Measurements from ENCODE around the gene MKNK2. TPM values are rescaled to one million over a fixed set of nuclear protein-coding genes. Genes with fewer than 3 reads are reported as not detected.

The MKNK2 gene
- total and polyA plus RNA-seq, 11 donors: 110 to 318 (median 155) TPM

DNA sequence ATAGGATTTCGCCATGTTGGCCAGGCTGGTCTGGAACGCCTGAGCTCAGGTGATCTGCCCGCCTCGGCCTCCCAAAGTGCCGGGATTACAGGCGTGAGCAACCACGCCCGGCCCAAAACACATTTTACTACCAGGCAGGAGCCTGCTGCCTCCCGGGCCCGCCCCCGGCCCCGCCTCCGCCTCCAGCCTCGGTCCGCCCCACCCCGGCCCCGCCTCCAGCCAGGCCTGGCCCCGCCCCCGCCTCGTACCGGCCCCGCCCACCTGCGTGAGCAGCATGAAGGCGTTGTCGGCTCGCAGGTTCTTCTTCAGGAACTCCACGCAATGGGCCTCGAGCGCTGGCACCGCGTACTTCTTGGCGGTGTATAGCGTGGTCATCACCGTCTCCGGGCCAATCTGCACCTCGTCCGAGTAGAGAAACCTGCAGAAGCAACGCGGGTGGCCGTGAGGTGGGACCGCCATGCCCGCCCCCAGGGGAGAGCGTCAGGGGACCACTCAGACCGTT, 58.2 kb downstream of the MKNK2 start:
- Histone ChIP-seq H3K27me3 (no peaks in the 10 kb centered on the region), H3K4me1 (no peaks in the 10 kb centered on the region), H3K27ac (no peak overlapping the region), H3K9me3 (peaks cover 0 to 5% (median 0%) of the 10 kb centered on the region in 12 donors), H3K4me3 (no peak overlapping the region), H3K36me3 (peaks cover 0 to 89% (median 59%) of the 10 kb centered on the region in 9 donors)
- 88 to 91% (median 90%) methylated on average over 32 to 44 of the region's 44 CpGs for WGBS, 4 donors
- peak in 1 of 5 donors; percentile 6 for DNase-seq
- no peak for TF ChIP-seq POLR2A (IDR thresholded peaks at IDR 0.05)
- peak in 1 of 4 donors; percentile 52 for ATAC-seq
- intact Hi-C loops (cut with DNase I): no loop called here

DNA sequence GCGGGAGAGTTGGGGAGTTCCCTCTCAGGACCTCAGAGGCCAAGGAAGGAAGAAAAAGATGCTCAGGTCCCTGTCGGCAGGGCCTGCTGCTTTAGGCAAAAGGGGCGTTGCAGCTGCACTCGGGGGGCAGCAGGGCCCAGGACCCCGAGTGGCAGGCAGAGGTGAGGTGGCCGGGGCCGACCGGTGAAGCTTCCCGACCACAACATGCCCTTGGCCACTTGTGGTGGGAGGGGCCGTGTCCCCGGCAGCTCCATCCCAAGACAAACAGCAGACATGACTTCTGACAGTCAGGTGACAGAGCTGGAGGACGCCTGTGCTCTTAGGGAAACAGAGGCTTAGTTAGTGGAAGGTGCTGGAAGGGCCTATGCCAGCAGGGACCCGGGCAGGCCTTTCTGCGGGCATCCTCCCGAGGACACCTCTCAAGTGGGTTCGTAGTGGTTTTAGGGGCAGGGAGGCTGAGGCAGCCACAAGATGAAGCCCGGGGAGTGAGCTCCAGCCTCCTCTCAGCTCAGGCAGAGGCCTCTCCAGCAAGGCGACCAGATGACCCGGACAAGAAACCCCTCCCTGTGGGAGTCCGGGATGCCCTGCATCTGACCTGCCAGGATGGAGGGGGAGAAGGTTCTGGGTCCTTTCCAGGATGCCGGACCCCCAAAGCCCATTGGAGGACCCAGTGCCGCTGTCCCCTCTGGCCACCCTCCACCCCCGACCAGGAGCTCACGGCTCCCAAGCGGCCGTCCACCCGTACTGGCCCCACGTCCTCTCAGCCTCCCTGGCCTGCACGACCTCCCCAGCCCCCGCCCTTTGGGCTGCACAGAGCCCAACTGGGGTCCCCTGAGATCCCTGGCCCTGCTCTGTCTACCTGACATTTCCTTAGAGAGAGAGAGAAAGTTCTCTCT, 59.8 kb downstream of the MKNK2 start:
- DNase-seq (no peak), ATAC-seq (no peak)
- intact Hi-C loops (cut with DNase I): no loop called here
- no peaks in the 10 kb centered on the region for H3K27me3 ChIP-seq
- 84 to 92% (median 87%) methylated on average over 29 to 30 of the region's 30 CpGs for WGBS, 4 donors
- H3K4me1 ChIP-seq: no peaks in the 10 kb centered on the region
- TF ChIP-seq CTCF (IDR thresholded peaks at IDR 0.05) (no peak), POLR2A (IDR thresholded peaks at IDR 0.05) (no peak)
- no peak overlapping the region for H3K4me3 ChIP-seq
- H3K27ac ChIP-seq: no peak overlapping the region
- H3K9me3 ChIP-seq: peaks cover 0 to 5% (median 0%) of the 10 kb centered on the region in 12 donors
- peaks cover 0 to 91% (median 63%) of the 10 kb centered on the region in 9 donors for H3K36me3 ChIP-seq

DNA sequence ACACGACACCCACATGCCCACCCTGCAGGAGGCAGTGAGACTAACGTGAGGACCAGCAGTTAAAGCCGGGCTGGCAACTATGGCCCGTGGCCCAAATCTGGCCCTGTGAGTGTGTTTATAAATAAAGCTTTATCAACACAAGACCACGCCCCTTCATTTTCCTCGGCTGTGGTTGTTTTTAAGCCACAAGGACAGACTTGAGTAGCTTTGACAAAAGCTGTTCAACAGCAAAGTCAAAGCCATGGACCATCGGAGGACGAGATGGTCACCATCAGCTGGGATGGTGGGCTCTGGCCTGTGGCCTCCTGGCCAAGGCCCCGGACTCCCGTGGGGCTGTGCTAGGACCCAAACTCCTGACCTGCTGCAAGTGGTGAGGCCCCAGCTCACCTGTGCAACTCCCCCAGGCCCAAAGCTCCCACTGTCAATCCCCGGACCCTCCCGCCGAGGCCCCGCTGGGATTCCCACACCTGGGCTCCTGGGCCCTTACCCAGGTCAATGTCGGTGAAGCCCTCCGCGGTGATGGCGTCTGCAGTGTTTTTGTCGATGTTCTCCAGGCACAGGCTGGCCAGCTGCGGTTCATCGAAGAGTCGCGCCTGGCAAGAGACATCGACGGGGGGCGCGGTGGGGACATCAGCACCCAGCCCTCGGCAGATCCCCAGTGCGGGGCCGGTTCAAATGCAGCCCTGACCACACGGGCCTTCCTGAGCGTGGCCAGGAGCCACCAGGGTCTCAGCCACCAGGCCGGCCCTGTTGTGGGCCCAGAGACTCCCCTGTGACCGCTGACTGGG, 60.6 kb downstream of the MKNK2 start:
- DNase-seq (peak in 1 of 5 donors; percentile 5), ATAC-seq (no peak)

More for the DNA sequence above, 60.6 kb downstream of the MKNK2 start:
- Histone ChIP-seq H3K36me3 (peaks cover 0 to 93% (median 67%) of the 10 kb centered on the region in 9 donors), H3K9me3 (no peaks in the 10 kb centered on the region), H3K4me3 (no peak overlapping the region), H3K4me1 (no peaks in the 10 kb centered on the region), H3K27ac (no peak overlapping the region), H3K27me3 (no peaks in the 10 kb centered on the region)
- WGBS, 4 donors: 95 to 98% (median 96%) methylated on average over 31 to 34 of the region's 34 CpGs
- intact Hi-C loops (cut with DNase I): no loop called here
- TF ChIP-seq CTCF (IDR thresholded peaks at IDR 0.05) (no peak), POLR2A (IDR thresholded peaks at IDR 0.05) (no peak)
